Endometrial microvascular endothelial cells (primary cell): Measurements from ENCODE around the gene SLC39A1. TPM values are rescaled to one million over a fixed set of nuclear protein-coding genes. Genes with fewer than 3 reads are reported as not detected.
"Not testable (repeated sequence)": the region's sequence is repeated elsewhere in the genome, so short reads cannot be mapped to it uniquely, and the experiment has no call there.

Experiments used
- in situ Hi-C: cut with HindIII; loops from 2 replicates; pipeline ENCODE4 v1.10.0; 2017; ENCODE audit warnings: low sequenced_read_pairs, low pct_unique_long_range_greater_than_20kb; ENCODE audit errors: inconsistent ontology term
- total RNA-seq: library from RNA; depleted of rRNA; stranded (reverse); fragments of >200 nt; gene quantifications from one replicate; pipeline ENCODE4 v1.2.3, GENCODE V29; 2015; ENCODE audit errors: inconsistent ontology term

Gene SLC39A1
- total RNA-seq, 1 donor from 2014 or later, result 108 TPM

- in situ Hi-C loops, result no loop called here
Observed at GRCh38 chr1:153919876-153920852, 43.2 kb downstream of the SLC39A1 start.

- in situ Hi-C loops, result no loop called here
Observed at GRCh38 chr1:153916297-153916696, 47.0 kb downstream of the SLC39A1 start.

- in situ Hi-C loops, result no loop called here
Observed at GRCh38 chr1:153912349-153912748, 51.0 kb downstream of the SLC39A1 start.

GRCh38 chr1:153910560-153910959 lies 52.8 kb downstream of the SLC39A1 start:
- in situ Hi-C loops, result not testable (repeated sequence)

Other genes with a start within 250 kb of the SLC39A1 start
- gene INTS3, start 235.5 kb downstream of the SLC39A1 start, total RNA-seq, result 21.0 TPM
- 18.0 TPM for gene SLC27A3, start 188.1 kb downstream of the SLC39A1 start, total RNA-seq
- gene GATAD2B, start 40.6 kb downstream of the SLC39A1 start, total RNA-seq, result 7.4 TPM
- gene DENND4B, start 16.8 kb downstream of the SLC39A1 start, total RNA-seq, result 15.6 TPM
- 17.7 TPM for gene CRTC2, start 4.9 kb downstream of the SLC39A1 start, total RNA-seq
- gene CREB3L4, start 4.4 kb upstream of the SLC39A1 start, total RNA-seq, result 6.0 TPM
- gene JTB, start 14.1 kb upstream of the SLC39A1 start, total RNA-seq, result 221 TPM
- gene RAB13, start 22.8 kb upstream of the SLC39A1 start, total RNA-seq, result 39.7 TPM
- 940 TPM for gene RPS27, start 27.2 kb upstream of the SLC39A1 start, total RNA-seq
- not detected for gene NUP210L, start 191.5 kb upstream of the SLC39A1 start, total RNA-seq
- 973 TPM for gene TPM3, start 228.6 kb upstream of the SLC39A1 start, total RNA-seq
- gene CFAP141, start 242.8 kb upstream of the SLC39A1 start, total RNA-seq, result not detected